Hepatocyte (in vitro differentiated cells): ENCODE measurements around the gene NDST4.

Experiments
- EZH2phosphoT487 ChIP-seq: fragments of 200-600 bp; sonication (generic); IDR thresholded peaks from one replicate; pipeline ENCODE4 v1.6.1; 2018; ENCODE audit warnings: antibody characterized with exemption, mild to moderate bottlenecking, low read depth, moderate library complexity; ENCODE audit not compliant: unreplicated experiment, severe bottlenecking
- TF ChIP-seq, protein P1 (sequence below): fragments of 200-600 bp; sonication (generic); IDR thresholded peaks from 2 replicates; pipeline ENCODE4 v1.5.1; 2016; ENCODE audit warnings: antibody characterized with exemption, mild to moderate bottlenecking; ENCODE audit not compliant: poor library complexity

DNA sequence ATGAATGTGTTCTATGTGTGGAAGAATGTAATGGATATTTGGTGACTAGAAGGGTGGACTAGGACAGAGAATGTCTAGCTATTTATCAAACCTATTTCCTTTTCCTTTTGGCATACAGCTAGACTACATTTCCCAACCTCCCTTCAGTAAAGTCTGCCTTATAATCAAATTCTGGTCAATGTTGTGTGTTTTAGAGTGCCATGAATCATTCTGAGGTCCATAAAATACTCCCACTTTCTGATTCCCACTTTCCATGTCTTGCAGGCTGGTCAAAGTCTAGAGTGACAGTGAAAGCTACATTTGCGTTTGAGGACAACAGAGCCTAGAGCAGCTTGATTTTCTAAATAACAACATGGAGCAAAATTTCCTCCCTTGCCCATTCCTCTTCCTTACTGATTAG, 297.7 kb downstream of the NDST4 start:
- TF ChIP-seq, protein P1, sequence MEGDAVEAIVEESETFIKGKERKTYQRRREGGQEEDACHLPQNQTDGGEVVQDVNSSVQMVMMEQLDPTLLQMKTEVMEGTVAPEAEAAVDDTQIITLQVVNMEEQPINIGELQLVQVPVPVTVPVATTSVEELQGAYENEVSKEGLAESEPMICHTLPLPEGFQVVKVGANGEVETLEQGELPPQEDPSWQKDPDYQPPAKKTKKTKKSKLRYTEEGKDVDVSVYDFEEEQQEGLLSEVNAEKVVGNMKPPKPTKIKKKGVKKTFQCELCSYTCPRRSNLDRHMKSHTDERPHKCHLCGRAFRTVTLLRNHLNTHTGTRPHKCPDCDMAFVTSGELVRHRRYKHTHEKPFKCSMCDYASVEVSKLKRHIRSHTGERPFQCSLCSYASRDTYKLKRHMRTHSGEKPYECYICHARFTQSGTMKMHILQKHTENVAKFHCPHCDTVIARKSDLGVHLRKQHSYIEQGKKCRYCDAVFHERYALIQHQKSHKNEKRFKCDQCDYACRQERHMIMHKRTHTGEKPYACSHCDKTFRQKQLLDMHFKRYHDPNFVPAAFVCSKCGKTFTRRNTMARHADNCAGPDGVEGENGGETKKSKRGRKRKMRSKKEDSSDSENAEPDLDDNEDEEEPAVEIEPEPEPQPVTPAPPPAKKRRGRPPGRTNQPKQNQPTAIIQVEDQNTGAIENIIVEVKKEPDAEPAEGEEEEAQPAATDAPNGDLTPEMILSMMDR, result no peak
- no peak for TF ChIP-seq EZH2phosphoT487
